UCSD-AML1 (cell line): ENCODE results near the gene HYLS1.
"Not testable (repeated sequence)": the region's sequence is repeated elsewhere in the genome, so short reads cannot be mapped to it uniquely, and the experiment has no call there.

ENCODE experiments used
- DNase-seq: peaks from one replicate; lab custom pipeline; 2025; ENCODE audit not compliant: unreplicated experiment; lab: John Stamatoyannopoulos, UW

Gene HYLS1

DNA sequence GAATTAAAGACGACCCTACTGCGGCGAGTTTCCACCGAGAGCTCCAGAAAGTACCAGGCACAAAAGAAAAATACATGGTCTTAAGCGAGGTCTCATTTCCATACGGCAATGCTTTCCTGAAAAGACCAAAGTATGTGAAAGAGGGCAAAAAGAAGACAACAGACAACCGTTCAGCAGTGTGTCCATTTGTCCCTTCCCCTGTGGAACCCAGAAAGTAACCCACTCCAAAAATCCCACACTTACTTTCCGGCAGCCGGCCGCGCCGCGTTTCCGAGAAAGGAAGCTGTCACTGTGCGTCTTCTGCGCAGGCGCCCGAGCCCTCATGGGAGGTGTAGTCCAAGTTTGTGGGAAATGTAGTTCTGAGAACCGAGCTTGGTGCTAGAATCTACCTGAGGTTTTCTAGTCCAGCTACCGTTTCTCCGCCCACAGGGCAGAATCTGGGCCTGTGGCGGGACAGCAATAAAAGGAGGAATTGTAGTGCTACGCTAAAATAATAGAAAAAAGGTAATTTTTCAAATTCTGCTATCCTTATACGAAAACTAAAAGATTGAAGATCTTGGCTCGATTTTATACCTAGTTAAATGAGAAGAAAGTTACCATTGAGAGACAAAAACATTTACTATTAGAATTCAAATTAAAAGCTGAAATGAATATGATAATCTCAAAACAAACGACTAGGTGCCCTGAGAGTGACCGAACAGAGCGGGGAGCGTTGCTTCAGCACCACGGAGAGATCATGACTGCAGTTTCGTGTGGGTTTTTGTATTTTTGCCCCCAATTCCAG, 15.7 kb downstream of the HYLS1 start, which contains the start of gene PUS3:
PUS3 (minus strand) TSS at position 280 of the 784 bp plus-strand sequence. CDS start 6,922 bp downstream, outside the sequence.
- peak; percentile 86 for DNase-seq

DNA sequence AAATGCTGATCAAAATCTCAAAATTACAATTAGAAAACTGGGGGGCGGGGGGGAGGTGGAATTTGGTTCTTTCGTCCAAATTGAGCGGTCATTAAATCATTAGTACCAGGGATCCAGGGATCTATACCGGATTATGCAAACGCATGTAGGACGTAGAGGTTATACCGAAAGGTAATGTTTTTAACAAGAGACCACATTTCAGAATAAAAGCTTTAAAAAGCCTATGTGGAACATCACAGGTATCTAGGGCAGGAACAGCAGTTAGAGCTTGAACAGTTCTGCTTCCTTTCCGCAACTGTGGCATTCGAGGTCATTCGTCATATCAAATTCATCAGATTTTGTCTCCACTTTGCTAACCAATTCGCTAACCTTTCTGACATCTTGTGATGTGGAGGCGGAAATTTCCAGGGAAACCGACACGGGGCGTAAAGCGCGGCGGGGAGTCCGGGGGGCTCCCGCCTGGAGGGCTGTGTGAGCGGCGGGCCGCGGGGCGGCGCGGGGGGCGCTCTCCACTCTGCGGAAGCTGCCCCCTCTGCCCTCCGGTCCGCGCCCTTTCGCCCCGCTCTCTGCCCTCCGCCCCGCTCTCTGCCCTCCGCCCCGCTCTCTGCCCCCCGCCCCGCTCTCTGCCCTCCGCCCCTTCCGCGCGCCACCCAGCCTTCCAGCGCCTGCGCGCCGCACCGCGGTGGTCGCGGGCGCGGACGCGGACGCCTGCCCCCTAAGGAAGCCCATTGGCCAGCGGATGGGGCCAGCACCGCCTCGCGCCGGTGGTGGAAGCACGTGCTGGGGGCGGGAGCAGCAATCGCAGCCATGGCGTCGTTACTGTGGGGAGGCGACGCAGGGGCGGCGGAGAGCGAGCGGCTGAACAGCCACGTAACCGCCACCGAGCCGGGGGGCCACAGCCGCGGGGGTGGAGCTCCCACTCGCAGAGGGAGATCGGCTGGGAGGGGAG, 16.5 kb downstream of the HYLS1 start, which contains the start of gene DDX25:
DDX25 (plus strand) TSS at position 798 of the 949 bp plus-strand sequence; CDS start at position 808, 10 bp downstream.
- DNase-seq, result no peak

DNA sequence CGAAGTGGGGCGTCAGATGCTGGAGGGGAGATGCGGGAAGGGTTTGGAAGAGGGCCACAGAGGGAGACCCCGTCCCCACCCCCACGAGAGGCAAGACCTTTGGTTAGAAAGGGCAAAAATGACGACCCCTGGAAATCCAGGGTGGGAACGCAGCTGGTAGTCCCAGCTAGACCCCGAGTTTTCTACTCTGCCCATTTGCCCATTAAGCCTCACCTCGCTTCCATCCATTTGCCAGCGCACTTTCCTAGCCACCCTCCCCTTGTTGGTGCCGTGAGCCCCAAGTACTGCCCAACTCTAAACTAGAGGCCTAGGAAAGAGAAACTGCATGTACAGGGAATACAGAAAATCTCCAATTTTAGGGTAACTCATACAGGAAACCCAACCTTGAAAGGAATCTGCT, 17.2 kb downstream of the HYLS1 start:
- no peak for DNase-seq

DNA sequence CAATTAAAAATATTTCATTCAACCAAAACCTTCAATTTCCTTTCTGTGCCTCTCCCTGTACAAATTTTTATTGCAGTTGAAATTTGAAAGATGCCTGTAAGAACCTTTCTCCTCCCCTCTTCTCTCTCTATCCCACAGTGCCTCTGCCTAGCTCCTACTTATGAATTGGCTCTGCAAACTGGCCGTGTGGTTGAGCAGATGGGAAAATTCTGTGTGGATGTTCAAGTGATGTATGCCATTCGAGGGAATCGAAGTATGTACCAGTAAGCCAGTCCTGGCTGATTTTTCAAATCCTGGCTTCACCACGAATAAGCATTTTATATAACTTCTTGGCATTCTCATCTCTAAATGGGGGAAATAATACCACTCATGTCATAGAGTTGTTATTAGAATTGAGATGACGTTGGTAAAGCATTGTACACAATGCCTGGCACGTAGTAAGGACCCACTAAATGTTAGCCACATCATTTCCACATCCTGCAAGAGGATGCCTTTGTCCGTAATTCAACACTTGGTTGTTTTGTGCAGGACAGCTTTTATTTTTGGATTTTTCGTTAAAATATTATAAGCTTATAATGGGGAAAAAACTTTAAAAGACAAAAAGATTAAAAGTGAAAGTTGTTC, 22.9 kb downstream of the HYLS1 start:
- no peak for DNase-seq

DNA sequence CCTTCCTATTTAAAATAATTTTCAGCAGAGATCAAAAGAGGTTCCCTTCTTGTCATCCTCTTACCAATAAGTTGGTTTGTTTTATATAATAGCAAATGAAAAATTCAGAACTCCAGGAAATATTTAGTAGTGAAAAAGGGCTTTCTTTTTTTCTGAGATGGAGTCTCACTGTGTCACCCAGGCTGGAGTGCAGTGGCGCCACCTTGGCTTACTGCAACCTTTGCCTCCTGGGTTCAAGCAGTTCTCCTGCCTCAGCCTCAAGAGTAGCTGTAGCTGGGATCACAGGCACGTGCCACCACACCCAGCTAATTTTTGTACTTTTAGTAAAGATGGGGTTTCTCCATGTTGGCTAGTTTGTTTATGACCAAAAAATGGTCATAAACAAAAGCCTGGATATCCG, 27.1 kb downstream of the HYLS1 start:
- DNase-seq, result not testable (repeated sequence)

DNA sequence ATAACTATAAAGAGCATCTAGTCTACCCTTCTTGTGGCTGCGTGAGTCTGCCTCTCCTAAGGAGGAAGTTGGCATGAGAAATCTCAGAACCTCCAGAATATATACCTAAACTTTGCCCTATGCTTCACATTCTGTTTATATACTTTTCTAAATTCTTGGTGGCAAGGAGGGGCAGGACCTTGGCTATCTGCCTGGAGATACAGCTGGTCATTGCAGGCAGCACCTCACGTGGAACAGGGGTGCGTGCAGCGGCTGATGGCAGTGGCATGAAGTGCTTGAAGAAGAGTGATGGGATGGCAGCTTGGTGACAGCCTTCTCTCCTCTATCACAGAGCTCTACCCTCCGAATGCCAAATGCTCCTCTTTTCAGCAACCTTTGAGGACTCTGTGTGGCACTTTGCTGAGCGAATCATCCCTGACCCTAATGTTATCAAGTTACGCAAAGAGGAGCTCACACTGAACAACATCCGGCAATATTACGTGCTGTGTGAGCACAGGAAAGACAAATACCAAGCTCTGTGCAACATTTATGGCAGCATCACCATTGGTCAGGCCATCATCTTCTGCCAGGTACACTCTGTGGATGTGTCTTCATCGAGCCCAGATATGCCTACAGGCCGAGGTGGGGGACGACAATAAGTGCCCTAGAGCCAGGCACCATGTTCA, 29.3 kb downstream of the HYLS1 start:
- no peak for DNase-seq

DNA sequence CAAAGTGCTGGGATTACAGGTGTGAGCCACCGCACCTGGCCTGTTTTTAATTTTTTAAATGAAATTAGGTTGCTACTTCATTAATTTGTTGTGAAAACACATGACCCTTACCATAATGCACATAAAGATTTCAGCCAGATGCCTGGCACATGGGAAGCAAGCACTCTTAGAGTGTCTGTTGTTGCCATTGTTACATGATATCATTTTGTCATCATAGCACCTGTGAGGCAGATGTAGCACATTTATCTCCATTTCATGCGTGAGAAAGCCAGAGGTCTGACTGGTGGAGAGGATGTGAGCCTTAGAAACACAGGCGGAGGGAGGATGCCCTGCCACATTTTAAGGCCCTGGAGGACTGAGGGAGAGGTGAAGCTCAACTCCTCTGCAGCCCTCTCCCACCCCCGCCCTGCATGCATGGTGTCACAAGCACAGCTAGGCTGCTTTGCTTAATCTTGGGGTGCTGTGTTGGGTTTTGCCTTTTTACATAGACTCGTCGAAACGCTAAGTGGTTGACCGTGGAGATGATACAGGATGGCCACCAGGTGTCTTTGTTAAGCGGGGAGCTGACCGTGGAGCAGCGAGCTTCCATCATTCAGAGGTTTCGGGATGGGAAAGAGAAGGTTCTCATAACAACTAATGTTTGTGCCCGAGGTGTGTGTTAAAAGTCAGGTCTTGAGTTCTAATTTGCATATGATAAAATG, 30.8 kb downstream of the HYLS1 start:
- DNase-seq, result no peak

DNA sequence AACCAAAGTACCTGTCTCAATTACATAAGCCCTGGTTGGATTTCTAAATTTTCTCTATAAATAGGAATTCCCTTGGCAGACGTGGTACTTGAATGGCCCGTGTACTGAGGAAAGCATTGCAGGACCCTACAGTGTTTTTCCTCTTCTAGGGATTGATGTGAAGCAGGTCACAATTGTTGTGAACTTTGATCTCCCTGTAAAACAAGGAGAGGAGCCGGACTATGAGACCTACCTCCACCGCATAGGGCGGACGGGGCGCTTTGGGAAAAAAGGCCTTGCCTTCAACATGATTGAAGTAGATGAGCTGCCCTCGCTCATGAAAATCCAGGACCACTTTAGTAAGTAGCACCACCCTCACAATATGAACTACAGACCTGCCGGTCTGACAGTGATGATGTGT, 33.6 kb downstream of the HYLS1 start:
- no peak for DNase-seq

DNA sequence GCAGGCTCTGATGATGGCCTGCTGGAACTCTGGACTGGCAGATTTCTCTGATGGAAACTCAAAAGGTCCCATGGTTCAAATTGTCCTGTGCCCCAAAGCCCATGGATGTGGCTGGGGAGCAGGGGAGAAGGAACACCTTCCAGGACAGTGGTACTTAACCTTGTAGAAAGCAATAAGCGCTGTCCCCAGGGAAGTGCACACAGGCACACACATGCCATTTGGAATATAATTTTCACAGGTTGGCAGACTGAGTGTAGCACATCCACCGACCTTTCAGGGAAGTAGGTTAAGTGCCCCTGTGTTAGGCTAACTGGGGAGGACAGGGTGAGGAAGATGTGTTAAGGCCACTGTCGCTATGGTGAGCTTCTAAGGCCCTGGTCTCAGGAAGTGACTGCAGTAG, 34.7 kb downstream of the HYLS1 start:
- no peak for DNase-seq

DNA sequence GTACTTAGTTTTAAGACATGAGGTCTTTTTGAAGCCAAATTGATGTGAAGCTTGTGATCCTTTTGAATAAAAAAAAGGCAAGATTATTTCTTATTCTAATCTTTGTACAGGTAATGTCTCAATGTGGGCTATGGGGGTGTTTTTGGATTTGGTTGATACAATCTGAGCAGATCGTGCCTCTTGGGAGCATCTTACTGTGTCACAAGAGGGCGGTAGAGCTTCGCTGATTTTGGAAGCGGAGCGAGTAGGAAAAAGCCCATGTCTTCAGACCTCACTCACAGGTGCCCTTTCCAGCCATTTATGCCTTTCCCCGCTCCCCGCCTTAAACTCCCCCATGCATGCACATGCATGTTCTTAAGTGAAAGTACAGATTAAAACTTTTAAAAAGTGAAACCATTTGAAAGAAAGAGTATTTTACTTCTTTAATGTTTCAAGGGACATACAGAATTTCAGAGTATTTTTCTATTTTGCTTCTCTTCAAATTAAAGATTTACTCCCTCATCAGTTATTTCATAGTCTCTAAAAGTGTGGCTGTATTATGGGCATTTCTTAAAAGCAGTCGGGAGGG, 35.6 kb downstream of the HYLS1 start:
- peak; percentile 46 for DNase-seq

DNA sequence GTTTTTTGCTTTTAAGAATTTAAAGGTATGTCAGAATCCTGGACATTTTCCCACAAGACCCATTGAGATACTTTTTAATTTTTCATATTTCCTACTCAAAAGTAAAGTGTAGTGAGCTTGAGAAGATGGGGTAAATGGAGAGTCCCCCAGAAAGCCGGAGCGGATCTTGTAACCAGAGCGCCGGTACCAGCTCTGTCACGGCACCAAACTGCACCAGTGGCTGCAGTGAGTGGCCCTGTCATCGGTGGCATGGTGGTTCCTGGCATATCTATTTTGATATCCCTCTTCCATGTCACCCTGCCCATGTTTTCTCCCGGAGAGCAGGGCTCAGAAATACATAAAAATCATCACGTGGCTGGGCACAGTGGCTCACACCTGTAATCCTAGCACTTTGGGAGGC, 36.2 kb downstream of the HYLS1 start:
- DNase-seq, result no peak

DNA sequence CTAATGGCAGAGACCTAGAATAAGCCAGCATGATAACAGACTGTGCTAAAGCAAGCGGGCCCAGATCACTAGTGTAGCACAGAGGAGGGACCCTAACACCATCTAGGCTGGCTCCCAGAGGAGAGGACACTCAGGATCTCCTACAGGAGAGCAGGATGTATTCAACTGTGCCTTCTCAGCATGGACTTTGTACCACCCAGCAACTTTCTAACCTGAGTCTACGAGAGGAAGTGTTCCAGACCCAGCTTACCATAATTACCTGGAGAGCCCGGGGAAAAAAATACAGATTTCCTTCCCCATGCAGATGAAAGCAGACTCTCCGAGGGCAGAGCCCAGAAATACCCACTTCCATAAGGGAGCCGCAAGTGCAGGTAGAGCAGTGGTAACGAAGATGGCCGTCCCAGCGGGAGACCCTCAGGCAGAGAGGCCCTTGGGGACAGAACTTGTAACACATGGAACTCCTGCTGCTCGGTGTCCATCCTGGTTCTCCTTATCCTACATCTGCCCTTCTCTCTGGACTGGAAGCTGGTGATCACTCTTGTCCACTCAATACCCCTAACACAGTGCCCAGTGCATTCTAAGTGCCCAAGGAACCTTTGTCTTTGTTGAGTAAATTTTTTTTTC, 37.0 kb downstream of the HYLS1 start:
- no peak for DNase-seq

DNA sequence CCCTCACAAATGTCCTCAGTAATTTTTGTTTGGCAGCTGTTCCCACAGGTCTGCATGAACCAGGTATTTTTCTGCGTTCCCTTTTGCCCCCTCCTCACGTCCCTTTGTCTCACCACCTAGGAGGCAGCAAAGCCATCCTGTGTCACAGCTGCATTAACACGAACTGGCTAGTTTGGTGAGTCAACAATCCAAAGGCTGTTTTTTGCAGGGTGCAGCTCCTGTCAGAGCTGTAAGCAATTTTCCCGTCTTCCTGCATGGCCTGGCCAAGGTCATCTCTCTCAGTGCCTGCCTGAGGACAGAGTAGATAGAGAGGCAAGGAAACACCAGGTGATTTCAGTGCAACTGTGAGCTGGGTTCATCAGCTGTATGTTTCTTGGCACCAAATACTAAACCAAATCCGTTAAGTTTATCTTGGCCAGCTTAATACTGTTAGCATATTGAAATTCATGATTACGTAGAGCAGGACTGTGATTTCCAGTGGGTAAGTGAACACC, 37.8 kb downstream of the HYLS1 start:
- DNase-seq, result no peak

DNA sequence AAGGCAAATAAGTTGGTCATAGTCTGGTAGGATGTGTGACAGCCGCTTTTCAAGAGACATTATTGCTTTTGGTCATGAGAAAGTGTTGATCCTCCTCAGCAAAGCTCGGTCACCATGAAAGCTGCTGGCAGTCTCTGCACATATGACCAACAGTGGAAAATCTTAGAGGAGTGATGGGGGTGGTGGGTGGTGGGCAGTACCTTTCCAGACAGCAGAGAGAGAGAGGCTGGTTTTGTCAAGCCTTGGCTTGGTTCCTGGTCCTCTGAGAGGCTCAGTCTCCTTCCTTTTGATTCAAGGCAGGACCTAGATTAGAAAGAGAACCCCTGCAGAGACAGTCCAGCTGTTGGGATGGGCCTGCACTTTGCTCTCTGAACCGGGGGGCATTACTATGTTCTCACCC, 38.3 kb downstream of the HYLS1 start:
- no peak for DNase-seq

DNA sequence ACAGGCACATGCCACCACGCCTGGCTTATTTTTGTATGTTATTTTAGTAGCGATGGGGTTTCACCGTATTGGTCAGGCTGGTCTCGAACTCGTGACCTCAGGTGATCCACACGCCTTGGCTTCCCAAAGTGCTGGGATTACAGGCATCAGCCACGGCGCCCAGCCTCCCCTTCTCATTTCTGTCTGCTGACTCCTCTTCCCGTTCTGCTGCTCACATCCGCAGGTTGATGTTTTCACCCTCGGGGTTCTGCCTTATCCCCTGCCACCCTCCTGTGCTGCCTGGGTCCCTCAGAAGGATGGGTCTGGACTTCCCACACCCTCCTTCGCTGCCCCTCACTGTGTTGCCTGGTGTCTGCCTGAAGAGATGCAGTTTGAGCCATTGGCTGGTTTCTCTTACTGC, 39.2 kb downstream of the HYLS1 start:
- DNase-seq, result no peak

DNA sequence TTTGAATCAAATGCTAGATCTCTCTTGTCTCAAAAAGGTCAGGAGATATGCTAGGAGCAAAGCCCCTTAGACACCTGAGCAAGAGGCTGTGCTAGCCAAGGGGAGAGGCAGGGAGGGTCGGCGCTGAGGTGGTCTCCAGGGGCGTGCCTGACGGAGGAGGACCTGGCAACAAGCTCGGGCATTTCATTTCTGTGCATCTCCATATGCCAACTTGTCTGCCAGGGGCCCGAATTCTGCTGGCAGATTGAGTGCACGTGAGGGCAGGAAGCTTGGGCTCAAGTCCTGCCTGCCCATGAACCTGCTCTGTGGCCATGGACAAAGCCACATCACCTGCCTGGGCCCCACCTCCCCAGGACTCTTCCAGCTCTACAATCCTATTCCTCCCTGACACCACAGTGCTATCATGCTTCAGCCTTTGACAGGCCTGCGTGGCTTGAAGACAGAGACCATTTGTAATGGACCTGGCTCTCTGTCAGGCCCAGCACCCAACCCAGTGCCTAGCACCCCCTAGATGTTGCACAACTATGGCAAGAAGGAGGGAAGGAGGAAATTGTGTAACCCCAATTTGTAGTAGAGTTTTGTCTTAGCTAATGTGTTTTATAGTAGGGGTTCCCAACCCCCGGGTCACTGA, 42.1 kb downstream of the HYLS1 start:
- DNase-seq, result no peak

DNA sequence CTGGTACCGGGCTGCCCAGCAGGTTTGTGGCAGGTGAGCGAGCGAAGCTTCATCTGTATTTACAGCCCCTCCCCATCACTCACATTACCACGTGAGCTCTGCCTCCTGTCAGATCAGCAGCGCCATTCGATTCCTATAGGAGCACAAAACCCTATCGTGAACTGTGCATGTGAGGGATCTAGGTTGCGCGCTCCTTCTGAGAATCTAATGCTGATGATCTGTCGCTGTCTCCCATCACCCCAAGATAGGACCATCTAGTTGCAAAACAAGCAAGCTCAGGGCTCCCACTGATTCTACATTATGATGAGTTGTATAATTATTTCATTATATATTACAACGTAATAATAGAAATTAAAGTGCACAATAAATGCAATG, 42.6 kb downstream of the HYLS1 start:
- DNase-seq, result no peak

DNA sequence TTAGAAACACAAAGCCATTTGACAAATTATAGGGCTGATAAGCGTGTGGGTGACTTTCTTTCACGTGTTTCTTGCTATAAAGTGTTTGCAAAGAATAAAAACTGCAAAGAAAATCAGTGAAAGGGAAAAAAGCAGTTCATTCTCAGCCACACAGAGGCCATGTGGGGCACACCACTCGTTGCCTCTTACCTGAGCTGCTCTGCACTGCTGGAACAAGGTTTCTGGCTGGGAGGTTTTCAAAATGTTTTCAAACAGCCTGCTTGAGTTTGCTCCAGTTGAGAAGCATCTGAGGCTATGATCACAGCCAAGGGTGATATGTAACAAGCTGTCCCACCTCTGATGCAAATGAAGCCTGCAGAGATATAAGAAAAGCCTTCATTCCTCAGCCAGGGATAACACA, 43.6 kb downstream of the HYLS1 start:
- DNase-seq, result no peak

DNA sequence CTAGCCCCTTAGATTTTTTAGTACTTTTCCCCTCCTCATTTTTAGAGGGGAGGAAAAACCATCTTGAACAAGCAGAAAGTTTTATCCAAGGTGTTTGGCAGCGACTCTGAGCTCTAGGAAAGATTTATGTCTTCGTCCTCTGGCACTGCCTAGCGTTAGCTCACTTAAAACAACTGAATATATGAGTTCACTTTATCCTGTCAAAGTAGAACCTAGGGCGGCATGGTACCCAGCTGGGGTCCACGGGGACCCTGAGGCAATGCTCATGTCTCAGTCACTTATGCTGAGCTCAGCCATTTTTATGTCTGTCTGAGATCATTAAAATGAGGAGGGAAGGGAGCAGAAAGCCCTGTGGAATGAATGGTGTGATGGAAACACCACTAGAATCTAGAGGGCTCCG, 44.2 kb downstream of the HYLS1 start:
- DNase-seq, result no peak
